Dedifferentiated amniotic fluid mesenchymal stem cell (primary cell): ENCODE data around the gene MEDAG.

Experiments used
- DNase-seq: peaks from one replicate; pipeline ENCODE4 v3.0.0-alpha.2; 2016; ENCODE audit errors: extremely low spot score

Gene MEDAG

GRCh38 chr13:30905932-30906383 is at the start of gene MEDAG:
MEDAG (plus strand) TSS chr13:30906271; CDS start chr13:30906516, 245 bp downstream.
- no peak for DNase-seq

GRCh38 chr13:30857018-30857417 is 49.1 kb upstream of the MEDAG start:
- no peak for DNase-seq

GRCh38 chr13:30857636-30858035 is 48.4 kb upstream of the MEDAG start:
- DNase-seq = no peak

- no peak for DNase-seq
Measured at GRCh38 chr13:30859326-30859725, 46.7 kb upstream of the MEDAG start.

GRCh38 chr13:30861163-30861562 is 44.9 kb upstream of the MEDAG start:
- no peak for DNase-seq

- DNase-seq = no peak
Measured at GRCh38 chr13:30861836-30862467, 44.1 kb upstream of the MEDAG start.

- DNase-seq = no peak
Measured at GRCh38 chr13:30862707-30863106, 43.4 kb upstream of the MEDAG start.

GRCh38 chr13:30863231-30863630 is 42.8 kb upstream of the MEDAG start:
- DNase-seq = no peak

- DNase-seq = no peak
Measured at GRCh38 chr13:30863796-30864195, 42.3 kb upstream of the MEDAG start.

GRCh38 chr13:30864433-30865122 is 41.5 kb upstream of the MEDAG start:
- peak; percentile 73 for DNase-seq

- peak; percentile 92 for DNase-seq
Measured at GRCh38 chr13:30865123-30866049, 40.7 kb upstream of the MEDAG start.

- DNase-seq = no peak
Measured at GRCh38 chr13:30866677-30867076, 39.4 kb upstream of the MEDAG start.

- no peak for DNase-seq
Measured at GRCh38 chr13:30867089-30867669, 38.9 kb upstream of the MEDAG start.

- no peak for DNase-seq
Measured at GRCh38 chr13:30868799-30869470, 37.1 kb upstream of the MEDAG start.

- no peak for DNase-seq
Measured at GRCh38 chr13:30869491-30869890, 36.6 kb upstream of the MEDAG start.

- peak; percentile 97 for DNase-seq
Measured at GRCh38 chr13:30870049-30870884, 35.8 kb upstream of the MEDAG start.

- no peak for DNase-seq
Measured at GRCh38 chr13:30870916-30871587, 35.0 kb upstream of the MEDAG start.

GRCh38 chr13:30871588-30872275 is 34.3 kb upstream of the MEDAG start:
- no peak for DNase-seq

GRCh38 chr13:30872276-30872594 is 33.8 kb upstream of the MEDAG start:
- no peak for DNase-seq
